HG03442 (cell line): Measurements from ENCODE around the gene SLC43A3.
"Not testable (repeated sequence)": the region's sequence is repeated elsewhere in the genome, so short reads cannot be mapped to it uniquely, and the experiment has no call there.

Experiments
- ATAC-seq: cut with Tn5 transposase; IDR thresholded peaks from one replicate; pipeline ENCODE4 v1.9.1; 2021; ENCODE audit warnings: mild to moderate bottlenecking, moderate library complexity; ENCODE audit not compliant: unreplicated experiment

The SLC43A3 gene

DNA sequence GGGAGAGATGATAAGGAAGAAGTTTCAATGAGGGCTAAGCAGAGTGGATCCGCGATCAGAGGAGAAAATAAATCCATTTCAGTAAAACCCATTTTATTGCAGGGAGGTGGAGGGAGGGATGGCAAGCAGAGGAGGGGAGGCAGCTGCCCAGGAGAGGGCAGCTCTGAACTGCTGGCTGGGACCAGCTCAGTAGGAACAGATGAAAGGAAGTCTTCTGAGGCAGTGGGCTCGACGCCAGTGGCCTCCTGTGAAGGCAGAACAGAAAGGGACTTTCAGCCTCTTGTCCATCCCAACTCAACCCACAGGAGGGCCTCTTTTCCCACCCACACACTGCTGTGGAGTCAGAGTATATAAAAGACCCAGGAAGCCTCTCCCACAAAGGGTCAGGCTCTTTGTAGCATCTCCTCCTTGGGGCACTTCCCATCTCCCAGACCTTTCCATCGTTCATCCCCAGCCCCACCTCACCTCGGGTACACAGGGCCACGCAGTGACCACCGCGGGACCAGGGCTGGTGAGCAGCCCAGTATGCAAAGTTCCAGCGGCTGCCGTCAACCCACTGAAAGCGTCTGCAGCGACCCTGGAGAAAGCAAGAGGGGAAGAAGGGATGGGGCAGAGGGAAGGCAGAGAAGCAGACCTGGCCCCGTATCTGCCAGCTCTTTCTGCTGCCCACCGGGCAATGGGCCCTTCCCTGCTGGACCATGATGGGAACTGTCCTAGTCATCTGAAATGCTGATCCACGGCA is 39.5 kb downstream of the SLC43A3 start:
- no peak for ATAC-seq

DNA sequence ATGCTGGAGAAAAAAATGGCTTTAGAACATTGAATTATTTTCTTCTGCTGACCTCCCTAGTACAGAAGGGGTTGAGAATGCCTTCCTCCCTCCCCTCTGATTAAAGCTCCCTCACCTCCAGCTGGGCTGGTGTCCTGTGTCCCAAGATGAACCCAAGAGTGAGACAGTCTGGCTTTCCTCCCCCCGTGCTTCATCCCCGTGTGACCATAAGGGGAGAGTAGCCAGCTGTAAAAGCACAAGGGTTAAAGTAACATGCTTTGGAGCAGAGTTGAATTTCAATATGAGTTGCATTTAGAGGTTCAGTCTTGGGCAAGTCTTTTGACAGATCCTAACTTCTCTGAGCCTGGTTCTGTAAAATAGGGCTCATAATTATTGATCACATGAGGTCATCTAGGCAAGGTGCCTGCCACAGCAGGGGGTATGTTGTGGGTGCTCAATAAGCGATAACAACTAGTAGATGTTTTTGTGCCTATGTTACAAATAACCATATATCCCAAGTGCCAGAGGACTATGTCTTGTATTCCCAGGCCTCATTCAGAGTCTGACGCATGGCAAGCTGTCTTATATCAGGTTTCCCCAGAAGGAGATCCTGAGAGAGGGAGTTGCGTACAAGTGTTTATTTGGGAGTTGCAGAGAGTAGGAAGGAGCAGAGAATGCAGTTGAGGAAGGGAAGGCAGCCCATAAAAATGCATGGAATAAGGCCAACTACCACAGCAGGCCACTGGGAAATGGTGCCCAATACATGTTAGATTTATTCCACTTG is 40.6 kb downstream of the SLC43A3 start:
- ATAC-seq, result no peak

DNA sequence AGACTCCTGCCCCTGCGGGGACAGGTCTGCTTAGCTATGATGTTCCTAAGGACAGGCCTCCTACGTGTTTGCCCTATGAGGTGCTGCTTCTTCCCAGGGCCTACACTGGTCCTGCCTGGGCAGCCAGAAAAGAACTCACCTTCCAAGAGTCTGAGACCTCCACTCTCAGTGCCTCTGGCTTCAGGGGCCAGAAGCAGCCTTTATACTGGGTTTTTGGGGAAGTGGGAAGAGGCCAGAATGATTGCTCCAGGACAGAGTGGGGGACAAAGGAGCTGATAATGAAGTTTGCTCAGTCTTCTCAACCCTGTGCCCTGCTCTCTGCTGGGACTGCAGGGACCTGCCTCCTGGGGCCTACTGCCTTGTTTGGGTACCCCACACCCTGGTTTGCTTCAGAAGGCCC is 45.9 kb downstream of the SLC43A3 start, which contains the start of gene PRG3:
TSS of gene PRG3 (minus strand) at position 176 of the 400 bp plus-strand sequence. CDS start 442 bp downstream, outside the sequence.
- no peak for ATAC-seq

DNA sequence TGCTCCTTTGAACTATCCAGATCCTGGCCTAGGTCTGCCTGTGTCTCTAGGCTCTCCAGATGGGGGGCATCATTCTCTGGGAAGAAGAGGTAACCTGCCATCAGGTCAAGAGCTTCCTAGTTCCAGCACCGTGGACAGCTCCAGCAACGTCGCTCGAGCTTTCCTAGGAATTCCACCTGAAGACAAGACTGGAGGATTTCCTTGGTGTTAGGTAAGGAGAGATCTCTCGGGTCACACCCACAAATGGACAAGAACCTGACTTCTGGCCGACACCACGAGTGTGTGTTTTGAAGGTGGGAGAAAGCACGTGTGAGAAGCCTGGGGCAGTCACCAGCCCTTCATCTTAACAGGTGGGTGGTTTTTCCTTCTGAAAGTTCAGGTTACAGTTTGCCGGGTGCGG is 47.2 kb downstream of the SLC43A3 start:
- no peak for ATAC-seq

DNA sequence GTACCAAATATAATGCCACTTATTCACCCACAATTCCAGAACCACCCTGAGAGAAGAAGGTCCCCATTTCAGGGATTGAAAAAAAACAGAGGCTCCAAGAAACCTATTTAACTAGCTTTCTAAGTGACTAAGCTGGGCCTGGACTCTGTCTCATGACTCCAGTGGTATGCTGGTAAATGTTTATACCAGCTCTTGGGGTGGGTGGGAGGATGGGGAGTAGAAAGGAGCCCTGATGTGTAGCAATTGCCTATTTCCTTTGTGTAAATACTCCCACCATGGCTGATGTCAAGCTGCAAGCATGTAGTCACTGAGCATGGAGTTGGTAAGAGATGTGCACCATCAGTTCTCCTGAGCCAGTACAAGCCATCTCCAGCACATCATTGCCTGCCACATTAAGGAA is 48.7 kb downstream of the SLC43A3 start:
- no peak for ATAC-seq

DNA sequence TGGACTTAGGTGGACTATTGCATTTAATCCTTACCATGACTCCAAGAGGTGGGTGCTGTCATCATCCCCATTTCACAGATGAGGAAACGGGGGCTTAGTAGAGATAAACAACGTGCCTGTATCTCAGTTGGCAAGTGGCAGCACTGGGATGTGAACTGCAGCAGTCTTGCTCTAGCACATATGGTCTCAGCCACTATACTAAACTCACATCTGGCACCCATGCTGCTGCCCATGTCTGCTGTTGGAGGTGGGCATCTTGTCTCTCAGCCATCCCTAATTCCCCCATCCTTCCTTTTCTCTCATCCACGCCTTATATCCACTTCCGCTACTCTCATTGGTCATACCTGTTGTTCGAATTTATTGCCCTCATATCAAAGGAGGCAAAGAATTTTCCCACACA is 49.8 kb downstream of the SLC43A3 start:
- ATAC-seq, result no peak

DNA sequence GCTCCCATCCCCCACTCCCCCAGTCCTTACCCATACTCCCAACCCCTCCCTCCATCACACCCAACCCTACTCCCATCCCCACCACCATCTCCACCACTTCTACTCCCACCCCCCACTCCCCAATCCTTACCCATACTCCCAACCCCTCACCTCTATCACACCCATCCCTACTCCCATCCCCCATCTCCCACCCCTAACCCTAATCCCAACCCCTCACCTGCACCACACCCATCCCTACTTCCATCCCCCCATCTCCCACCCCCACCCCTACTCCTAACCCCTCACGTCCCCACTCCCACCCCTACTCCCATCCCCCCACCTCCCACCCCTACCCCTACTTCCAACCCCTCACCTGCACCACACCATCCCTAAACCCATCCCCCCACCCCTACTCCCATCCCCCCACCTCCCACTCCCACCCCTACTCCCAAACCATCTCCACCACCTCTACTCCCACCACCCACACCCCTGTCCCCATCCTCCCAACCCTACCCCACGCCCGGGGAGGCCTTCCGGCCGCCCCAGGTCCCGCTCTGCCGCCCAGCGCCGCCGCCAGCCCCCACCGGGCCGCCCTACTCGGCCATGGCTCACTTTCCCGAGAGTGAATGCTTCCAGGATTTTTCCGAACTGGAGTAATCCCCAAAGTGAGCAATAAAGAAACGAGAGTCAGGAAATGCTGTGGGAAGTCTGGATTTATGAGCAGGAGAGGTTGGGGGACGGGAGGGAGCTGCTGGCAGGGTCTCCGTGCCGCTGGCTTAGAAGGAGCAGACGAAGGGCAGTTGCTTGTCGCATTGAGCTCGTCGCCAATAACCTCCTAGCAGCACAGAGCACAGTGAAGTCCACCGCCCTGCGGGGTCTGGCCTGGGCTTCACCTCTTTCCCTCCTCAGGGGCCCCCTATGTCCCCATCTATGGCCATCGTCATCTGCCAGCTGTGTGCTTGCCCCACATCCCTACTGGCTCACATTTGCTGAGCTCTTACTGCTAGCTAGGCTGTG is 50.5 kb downstream of the SLC43A3 start:
- no peak for ATAC-seq

DNA sequence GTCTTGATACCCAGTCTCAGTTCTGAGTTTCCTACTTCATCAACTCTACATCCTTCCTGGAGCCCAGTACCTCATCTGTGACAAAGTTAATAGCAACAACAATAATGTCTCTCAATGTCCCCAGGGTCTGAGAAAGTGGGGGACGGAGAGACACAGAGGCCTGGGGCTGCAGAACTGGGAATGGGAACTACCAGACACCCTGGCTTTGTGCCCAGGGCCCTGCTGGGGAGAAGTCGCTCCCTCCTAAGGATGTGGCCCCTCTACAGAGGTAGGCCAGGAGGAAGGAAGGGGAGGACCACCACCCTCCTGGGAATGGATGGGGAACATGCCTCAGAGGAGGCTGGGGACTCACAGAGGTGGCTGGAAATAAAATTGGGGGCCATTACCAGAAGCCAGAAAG is 51.4 kb downstream of the SLC43A3 start:
- no peak for ATAC-seq

DNA sequence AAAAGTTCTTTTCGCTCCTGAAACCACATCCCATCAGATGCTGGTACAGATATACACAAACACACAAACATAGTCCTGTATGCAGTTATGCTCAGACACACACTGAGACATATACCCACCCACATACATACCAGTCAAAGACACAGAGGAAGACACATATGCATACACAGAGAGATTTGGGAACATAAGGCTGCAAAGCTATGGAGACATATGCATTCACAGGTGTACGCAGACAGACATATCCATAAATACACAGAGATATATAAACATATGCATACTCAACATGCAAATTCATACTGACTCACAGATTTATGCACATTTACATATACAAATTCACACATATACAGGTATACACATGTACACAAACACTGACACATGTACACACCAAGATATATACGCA is 52.0 kb downstream of the SLC43A3 start:
- no peak for ATAC-seq

DNA sequence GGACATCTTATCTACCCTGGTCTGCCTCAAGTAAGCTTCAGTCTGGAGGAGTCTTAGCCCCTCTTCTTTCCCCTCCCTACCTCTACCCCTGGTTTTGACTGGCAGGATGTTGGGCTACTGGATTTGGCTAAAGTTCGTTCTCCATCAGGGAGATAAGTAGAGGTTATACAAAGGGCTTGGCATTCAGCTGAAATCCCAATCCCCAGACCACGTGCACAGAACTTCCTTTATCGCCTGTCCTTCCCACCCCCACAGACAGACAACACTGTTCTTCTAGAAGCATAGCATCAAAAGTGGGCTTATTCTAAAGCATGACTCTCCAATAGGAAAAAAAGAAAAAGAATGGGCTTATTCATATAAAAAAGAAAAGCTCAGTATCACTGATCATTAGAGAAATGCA is 53.8 kb downstream of the SLC43A3 start:
- no peak for ATAC-seq

DNA sequence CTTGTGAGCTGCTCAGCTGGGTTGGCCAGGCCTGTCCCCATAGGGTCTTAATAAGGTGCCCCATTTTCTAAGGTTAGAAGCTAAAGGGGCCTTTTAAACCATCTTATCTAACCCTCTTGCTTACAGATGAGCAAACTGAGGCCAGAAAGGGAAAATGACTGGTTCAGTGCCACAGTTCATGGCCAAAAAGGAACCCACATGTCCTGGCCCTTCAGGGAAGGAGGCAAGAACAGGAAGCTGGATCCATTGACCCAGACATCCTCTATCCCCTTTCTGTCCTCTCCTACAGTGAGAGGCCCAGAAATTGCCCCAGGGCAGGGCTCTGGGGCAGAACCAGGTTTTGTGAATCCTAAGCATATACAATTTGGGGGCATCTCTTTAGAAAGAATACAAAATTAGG is 56.0 kb downstream of the SLC43A3 start:
- no peak for ATAC-seq

DNA sequence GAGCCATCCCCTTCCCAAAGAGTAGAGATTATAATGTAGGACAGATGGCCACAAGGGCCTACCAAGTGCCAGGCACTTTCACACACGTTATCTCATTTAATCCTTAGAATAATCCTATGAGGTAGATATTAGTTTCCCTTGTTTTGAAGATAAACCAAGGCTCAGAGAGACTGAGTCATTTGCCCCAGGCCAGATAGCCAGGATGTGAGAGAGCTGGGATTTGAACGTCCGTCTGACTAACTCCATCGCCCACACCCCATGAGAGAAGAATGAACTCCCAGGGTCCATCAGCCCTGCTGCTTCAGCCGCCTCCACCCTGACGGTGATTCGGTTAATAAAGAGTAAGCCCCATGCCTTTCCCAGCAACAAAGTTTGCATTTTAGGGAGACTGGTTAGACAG is 56.7 kb downstream of the SLC43A3 start:
- no peak for ATAC-seq

DNA sequence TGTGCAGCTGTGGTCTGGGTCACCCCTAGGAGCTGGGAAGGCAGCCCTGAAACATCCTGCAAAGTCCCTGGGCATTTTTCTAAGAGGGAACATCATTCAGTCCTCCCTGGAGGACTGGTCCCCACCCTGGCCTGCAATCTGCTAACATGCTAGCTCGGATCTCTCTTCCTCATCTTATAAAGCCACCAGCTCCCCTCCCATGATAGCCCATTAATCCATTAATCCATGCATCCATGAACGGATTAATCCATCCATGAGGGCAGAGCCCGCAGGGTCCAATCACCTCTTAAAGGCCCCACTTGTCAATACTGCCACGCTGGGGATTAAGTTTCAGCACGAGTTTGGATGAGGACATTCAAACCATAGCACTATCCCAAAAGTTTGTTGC is 58.1 kb downstream of the SLC43A3 start:
- ATAC-seq, result no peak

DNA sequence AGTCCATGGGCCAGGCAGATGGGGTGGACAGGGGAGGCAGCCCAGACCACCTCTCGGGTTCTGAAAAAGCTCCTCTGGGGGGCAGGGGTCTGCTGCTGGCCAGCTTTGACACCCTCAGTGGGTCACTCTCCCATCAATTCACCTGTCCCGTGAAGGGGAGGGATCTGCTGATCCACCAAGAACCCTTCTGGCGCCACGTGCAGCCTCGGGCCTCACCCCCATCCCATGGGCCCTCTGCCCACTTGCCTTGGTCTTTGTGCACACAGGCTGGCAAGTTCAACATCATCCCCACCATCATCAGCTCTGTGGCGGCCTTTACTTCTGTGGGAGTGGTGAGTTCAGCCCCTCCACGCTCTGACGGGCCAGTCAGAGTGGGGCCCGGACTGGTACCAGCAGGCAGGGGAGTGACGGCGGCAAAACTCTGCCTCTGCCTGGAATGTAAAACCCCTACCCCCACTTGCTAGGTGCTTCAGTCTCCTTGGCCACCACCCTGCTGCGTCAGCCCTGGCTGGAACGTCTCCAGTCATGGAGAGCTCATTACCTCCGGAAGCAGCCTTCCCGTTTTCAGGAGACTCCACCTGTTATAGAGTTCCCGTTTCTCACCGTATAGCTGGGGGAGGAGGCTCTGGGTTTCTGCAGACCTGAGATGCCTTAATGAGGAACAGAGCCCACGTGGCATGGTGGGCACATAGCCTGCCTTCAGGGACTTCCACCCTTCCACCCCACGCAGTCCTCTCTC is 58.6 kb downstream of the SLC43A3 start:
- ATAC-seq, result no peak

DNA sequence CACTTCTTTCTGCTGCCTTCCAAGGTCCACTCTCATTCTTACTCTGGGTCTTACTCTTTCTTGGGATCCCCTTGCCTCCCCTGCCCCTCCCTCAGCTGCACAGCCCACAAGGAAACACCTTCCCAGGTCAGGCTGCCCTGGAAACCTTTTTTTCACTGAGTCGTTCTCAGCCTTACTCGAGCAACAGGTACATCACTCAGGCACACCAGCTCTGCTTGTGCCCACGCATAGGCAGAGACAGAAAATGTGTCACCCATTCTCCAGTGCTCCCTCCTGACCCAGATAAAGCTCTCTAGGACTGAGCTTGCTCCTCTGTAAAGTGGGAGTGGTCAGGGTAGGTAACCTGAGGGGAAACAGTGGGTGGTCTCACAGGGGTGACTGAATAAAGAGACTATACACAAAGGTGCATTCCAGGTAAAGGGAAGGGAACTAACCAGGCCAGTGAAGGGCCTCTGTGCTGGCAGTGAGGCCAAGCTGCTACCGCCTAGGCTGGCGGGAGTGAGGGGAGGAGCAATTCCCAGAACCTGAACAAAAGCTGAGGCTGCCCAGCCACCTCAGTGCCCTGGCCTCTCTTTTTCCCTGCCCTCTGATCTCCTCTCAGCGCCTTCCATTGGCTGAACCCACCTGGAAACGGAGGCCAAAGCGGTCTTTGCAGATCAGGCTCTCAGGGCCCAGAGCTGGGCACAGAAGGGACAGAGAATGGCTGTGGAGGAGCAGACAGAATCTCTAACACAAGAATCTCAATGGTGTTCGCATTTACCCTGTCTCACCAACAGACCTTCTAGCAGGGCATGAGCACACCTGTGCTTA is 61.9 kb downstream of the SLC43A3 start:
- ATAC-seq, result no peak

DNA sequence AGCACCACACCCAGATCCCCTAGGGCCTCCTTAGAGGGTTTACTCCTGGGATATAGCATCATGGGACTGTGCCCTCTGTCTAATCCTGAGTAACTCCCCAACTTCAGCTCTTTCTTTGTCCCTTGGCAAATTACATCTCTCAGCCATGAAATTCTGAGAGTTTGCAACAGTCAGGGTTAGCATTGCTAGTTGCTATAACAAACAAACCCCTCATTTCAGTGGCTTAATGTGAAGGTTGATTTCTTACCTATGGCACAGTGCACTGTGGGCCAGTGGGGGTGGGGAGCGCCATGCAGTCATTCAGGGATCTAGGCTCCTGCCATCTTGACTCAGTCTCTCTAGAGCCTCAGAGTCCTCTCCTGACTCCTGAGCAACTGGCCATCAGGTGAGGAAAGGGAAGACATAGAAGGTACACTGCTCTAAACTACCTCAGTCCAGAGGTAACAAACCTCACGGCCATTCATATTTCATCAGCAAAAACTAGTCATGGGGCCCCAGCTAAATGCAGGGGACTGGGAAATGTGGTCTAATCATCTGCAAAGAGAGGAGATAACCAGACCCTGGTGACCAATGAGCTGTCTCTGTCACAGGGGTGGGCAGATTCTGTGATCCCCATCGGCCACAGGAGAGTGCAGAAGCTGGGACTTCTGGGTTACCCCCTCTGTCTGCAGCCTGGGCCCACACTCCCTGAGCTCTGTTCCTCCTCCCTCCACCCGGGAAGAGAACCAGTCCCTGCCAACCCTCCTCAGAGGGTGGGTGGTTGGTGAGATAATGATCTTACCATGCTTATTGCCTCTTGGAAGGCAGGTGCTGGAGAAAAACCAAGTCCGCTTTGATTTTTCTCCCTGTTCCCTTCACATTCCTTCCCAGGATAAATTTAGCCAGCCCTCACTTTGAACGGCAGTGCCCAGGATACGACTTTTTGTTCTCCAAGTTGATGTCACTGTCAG is 63.5 kb downstream of the SLC43A3 start:
- ATAC-seq, result no peak

DNA sequence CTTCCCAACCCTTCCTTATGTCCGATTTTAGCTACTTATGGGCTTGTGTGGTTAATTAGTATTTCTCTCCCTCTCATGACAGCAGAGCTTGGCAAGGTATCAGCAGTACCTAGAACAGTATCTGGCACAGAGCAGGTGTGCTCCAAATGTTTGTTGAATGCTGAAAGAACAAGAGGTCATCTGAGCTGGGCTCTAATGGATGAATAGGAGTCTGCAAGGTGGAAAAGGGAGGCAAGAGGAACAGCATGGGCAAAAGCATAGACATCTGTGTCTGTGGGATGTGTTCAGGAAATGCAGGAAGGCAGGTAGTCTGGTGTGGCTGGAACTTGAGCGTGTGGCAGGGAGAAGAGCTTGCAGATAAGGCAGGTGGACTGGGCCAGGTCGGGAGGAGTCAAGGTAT is 65.0 kb downstream of the SLC43A3 start:
- ATAC-seq, result no peak

DNA sequence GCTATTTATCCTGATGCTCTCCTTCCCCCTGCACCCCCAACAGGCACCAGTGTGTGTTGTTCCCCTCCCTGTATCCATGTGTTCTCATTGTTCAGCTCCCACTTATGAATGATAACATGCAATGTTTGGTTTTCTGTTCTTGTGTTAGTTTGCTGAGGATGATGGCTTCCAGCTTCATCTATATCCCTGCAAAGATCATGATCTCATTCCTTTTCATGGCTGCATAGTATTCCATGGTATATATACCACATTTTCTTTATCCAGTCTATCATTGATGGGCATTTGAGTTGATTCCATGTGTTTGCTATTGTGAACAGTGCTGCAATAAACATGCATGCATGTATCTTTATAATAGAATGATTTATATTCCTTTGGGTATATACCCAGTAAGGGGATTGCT is 65.5 kb downstream of the SLC43A3 start:
- not testable (repeated sequence) for ATAC-seq

DNA sequence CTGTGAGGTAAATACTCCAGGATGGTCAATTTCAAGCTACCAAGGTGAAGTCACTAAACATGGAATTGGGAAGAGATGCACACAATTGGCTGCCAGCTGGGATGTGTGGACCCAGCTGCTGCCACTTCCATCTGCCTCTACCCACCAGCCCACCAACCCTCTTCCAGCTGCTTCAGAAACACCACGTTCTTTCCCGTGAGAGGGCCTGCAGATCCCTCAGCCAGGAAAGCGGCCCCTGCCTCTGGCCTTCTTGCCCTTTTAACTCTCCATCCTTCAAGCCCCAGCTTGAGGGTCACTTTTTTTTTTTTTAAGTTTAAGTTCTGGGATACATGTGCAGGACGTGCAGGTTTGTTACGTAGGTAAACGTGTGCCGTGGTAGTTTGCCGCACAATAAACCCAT is 65.9 kb downstream of the SLC43A3 start:
- no peak for ATAC-seq
